Mucosa of descending colon (tissue), 3 donors: ENCODE results near the gene DCP1B. TPM values are rescaled to one million over a fixed set of nuclear protein-coding genes. Genes with fewer than 3 reads are reported as not detected.

Source experiments
- ATAC-seq: fragments of 200-7000 bp; cut with Tn5 transposase; one replicate; pipeline ENCODE4 v1.9.1; 2020; ENCODE audit warnings: mild to moderate bottlenecking, moderate library complexity
- DNase-seq, 3 donors: peaks; one replicate each; pipeline ENCODE4 v3.0.0-alpha.2; 2020
- H3K36me3 ChIP-seq: fragments of 200-600 bp; one replicate; pipeline ENCODE4 v1.8.0; 2021; ENCODE audit warnings: low read depth, mild to moderate bottlenecking
- H3K4me1 ChIP-seq: fragments of 200-600 bp; one replicate; pipeline ENCODE4 v1.8.0; 2021; ENCODE audit warnings: low read depth, mild to moderate bottlenecking
- H3K4me3 ChIP-seq: fragments of 200-600 bp; one replicate; pipeline ENCODE4 v1.8.0; 2021; ENCODE audit warnings: mild to moderate bottlenecking
- H3K9me3 ChIP-seq: fragments of 200-600 bp; one replicate; pipeline ENCODE4 v1.8.0; 2021; ENCODE audit warnings: mild to moderate bottlenecking
- intact Hi-C, 2 donors: fragments of 100-400 bp; cut with DNase I in 1 of 2; cut with micrococcal nuclease in 1 of 2; formaldehyde crosslinking; loops; one replicate each; pipeline versions ENCODE4 v1.11.0 to v1.11.1; 2022; cut with DNase I, micrococcal nuclease
- total RNA-seq, 3 donors: library from RNA; stranded (reverse); fragmentation: NEBNext Ultra II Directional in 2 of 3; extraction: Animal tissue kit (Norgen Biotek cat#: 25700) in 2 of 3; gene quantifications; one replicate each; pipeline versions ENCODE4 v1.2.1 to v1.2.4, GENCODE V29; 2021 to 2023
- TF ChIP-seq, protein P1 (sequence below): fragments of 200-600 bp; IDR thresholded peaks from one replicate; pipeline ENCODE4 v1.8.0; 2022; ENCODE audit warnings: antibody characterized with exemption, mild to moderate bottlenecking
- donor health status: DM: no; HTN: no; CAD: no; lungs with moderate emphysema.
- donor health status: DM: no; HTN: no; CAD: no.
- donor health status: DM: no; HTN: yes; CAD: no.

The DCP1B gene
- total RNA-seq, 3 donors from 2014 or later: 10.1 to 27.3 (median 12.6) TPM

DNA sequence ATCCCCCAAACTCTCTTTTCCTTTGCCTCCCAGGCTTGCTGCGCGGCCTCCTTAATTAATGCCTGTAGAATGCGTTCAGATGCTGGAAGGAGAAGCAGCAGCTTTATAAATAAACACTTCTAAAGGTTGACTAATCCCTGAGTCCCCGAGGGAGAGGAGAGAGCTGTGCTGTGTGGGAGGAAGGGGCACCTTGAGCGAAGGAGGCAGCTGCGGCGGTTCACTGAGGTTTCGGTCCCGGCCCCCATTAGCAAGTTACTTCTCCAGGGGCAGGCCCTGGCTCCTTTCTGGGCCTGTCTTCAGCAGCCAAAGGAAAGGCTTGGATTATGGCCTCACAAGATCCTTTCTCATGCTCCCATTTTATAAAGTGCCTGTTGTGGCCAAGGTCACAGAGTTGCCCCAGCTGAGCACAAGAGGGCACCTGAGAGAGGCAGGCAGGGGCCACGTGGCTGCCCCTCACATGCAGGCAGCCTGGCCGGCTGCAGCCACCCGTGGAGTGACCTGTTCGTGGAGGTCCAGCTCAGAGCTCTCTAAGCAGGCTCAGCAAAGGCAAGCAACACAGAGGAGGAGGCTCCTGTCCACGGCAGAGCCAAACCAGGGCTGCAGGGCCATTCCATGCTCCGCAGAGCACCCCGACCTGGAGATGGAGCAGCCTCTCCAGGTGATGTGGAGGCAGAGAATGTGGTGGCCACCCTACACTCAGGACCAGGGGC, 70.8 kb downstream of the DCP1B start:
- TF ChIP-seq, protein P1, sequence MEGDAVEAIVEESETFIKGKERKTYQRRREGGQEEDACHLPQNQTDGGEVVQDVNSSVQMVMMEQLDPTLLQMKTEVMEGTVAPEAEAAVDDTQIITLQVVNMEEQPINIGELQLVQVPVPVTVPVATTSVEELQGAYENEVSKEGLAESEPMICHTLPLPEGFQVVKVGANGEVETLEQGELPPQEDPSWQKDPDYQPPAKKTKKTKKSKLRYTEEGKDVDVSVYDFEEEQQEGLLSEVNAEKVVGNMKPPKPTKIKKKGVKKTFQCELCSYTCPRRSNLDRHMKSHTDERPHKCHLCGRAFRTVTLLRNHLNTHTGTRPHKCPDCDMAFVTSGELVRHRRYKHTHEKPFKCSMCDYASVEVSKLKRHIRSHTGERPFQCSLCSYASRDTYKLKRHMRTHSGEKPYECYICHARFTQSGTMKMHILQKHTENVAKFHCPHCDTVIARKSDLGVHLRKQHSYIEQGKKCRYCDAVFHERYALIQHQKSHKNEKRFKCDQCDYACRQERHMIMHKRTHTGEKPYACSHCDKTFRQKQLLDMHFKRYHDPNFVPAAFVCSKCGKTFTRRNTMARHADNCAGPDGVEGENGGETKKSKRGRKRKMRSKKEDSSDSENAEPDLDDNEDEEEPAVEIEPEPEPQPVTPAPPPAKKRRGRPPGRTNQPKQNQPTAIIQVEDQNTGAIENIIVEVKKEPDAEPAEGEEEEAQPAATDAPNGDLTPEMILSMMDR: no peak
- Histone ChIP-seq H3K9me3 (no peaks in the 10 kb centered on the region), H3K4me3 (no peak overlapping the region), H3K36me3 (no peaks in the 10 kb centered on the region), H3K4me1 (peaks cover 29% of the 10 kb centered on the region)
- no peak for DNase-seq
- intact Hi-C loops: loop anchor here (10.0 kb wide), 2 partner anchors 279 to 299 kb away; no protein-coding TSS in a partner anchor
- no peak for ATAC-seq

DNA sequence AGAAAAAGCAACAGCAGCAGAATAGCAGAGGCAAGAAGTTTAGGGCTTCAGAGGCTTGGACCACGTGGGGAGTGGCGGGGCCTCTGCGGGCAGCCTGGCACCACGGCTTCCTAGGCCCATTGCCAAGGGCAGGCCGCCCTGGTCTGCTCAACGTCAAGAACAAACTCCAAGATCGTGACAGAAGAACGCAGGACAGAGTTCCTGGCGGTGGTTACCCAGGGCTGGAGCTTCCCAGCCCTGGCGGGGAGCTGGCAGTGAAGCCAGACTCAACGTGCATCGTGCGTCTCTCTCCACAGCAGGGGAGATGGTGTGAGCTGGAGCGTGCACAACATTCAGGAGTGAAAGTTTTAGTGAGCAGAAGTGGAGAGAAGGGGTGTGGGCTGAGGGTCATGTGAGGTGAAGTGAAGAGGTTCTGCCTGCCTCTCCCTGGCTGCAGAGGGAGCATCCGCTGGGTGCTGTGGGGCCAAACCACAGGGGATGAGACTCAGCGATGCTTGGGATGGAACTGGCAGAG, 71.9 kb downstream of the DCP1B start:
- H3K9me3 ChIP-seq: no peaks in the 10 kb centered on the region
- DNase-seq: peak in 2 of 3 donors; percentile 80 to 81
- no peaks in the 10 kb centered on the region for H3K36me3 ChIP-seq
- intact Hi-C loops: loop anchor here (10.0 kb wide), 2 partner anchors 278 to 298 kb away; no protein-coding TSS in a partner anchor
- ATAC-seq: peak; percentile 36
- no peak overlapping the region for H3K4me3 ChIP-seq
- H3K4me1 ChIP-seq: peaks cover 22% of the 10 kb centered on the region
- TF ChIP-seq, protein P1: no peak

DNA sequence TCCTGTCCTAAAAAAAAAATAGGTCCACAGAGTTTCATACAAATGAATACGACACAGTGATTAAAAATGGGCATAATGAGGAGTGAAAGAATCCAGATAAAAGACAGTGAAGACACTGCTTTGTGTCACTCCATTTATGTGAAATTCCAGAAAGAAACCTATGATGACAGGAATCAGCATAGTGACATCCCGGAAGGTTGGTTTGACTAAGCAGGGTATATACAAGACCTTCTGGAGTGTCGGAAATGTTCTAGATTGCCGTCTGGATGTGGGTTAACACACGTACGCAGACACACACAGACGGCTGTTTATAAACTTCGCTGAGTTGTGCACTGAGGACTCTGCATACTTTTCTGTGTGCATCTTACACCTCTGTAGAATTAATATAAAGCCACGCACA, 72.6 kb downstream of the DCP1B start:
- ATAC-seq (no peak), DNase-seq (no peak)
- Histone ChIP-seq H3K36me3 (no peaks in the 10 kb centered on the region), H3K9me3 (no peaks in the 10 kb centered on the region), H3K4me3 (no peak overlapping the region), H3K4me1 (peaks cover 15% of the 10 kb centered on the region)
- TF ChIP-seq, protein P1: no peak
- intact Hi-C loops: loop anchor here (10.0 kb wide), 2 partner anchors 277 to 297 kb away; no protein-coding TSS in a partner anchor

DNA sequence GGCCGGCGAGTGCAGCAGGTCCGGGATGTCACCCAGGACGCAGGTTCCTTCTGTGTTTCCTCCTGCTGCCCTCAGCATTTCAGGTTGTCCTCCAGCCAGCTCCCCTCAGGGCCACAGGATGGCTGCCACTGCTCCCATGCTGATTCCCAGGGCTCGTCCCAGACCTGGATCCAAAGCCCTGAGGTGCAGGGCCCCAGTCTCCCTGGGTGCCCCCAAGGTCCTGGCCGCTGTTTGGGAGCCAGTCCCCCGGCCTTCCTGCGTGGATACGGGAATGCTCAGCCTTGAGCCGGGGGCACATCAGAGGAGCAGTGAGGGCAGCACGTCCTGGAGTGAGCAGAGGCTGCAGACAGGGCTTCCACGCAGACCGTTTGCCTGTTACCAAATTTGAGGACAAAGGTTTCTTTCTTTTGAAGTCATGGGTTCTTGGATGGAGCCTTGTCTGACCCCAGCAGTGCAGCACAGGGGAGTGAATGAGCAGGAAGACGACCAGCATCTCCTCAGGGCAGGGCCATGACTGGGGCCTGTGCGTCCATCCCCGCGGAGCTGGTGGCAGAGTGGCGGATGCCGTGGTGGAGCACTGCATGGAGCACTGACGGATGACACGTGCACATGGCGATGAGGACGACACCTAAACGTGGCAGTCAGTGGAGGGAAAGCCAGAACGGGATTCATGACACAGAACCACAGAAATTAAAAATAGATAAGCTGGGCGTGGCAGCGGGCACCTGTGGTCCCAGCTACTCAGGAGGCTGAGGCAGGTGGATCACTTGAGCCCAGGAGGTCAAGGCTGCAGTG, 73.3 kb downstream of the DCP1B start:
- H3K4me1 ChIP-seq: peaks cover 12% of the 10 kb centered on the region
- no peak overlapping the region for H3K4me3 ChIP-seq
- DNase-seq: no peak
- TF ChIP-seq, protein P1: no peak
- no peak for ATAC-seq
- intact Hi-C loops: loop anchor here (10.0 kb wide), 2 partner anchors 276 to 296 kb away; no protein-coding TSS in a partner anchor
- no peaks in the 10 kb centered on the region for H3K9me3 ChIP-seq
- H3K36me3 ChIP-seq: no peaks in the 10 kb centered on the region

DNA sequence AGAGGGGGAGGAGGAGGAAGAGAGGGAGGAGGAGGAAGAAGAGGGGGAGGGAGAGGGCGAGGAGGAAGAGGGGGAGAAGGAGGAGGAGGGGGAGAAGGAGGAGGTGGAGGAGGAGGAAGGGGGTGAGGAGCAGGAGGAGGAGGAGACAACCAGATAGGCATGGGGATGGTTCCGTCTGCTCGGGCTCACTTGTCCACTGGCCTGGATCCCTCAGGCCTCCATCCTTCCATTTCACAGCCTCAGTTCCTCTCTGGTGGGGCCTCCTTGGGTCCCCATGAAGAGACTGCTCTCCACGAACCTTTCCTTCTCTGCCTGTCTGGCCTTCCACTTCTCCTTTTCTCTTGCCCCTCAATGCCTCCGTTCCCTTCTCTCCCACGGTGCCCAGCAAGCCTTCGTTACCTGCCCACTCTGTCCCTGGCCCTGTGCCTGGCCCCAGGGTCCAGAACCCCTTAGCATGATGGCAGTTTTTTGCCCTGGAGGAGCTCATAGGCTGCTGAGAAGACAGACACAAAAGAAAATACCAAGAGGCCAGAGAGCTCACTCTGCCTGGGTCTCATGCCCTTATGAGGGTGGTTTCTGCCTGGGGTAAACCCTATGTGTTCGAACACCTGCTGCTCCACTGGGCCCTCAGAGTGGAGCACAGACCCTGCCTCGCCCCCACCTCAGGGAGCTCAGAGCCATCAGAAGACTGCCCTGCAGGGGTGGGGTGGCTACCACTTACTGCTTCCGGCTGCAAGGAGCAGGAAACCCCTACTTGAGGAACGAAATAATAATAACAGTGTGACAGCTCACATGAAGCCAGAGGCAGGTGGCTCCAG, 74.1 kb downstream of the DCP1B start:
- H3K4me3 ChIP-seq: no peak overlapping the region
- no peaks in the 10 kb centered on the region for H3K36me3 ChIP-seq
- intact Hi-C loops: loop anchor here (10.0 kb wide), 2 partner anchors 275 to 295 kb away; no protein-coding TSS in a partner anchor
- TF ChIP-seq, protein P1: no peak
- H3K9me3 ChIP-seq: no peaks in the 10 kb centered on the region
- ATAC-seq (no peak), DNase-seq (no peak)
- H3K4me1 ChIP-seq: peaks cover 12% of the 10 kb centered on the region
